Prostate gland (tissue), 2 donors: Measurements from ENCODE around the gene RAB28.

ENCODE experiments used
- POLR2A ChIP-seq: fragments of 450-650 bp; IDR thresholded peaks from one replicate; pipeline ENCODE4 v1.6.1; 2016; ENCODE audit warnings: antibody characterized with exemption, mild to moderate bottlenecking
- TF ChIP-seq, protein P1 (sequence below), 4 experiments: fragments of 200-600 bp in 2 of 4; fragments of 450-650 bp in 2 of 4; sonication (generic) in 2 of 4; IDR thresholded peaks; 1 replicate in 3 of 4; 2 replicates in 1 of 4; pipeline ENCODE4 v1.5.1; 2016 to 2019; ENCODE audit warnings: antibody characterized with exemption in 4 of 4, mild to moderate bottlenecking in 2 of 4, moderate library complexity in 2 of 4

DNA sequence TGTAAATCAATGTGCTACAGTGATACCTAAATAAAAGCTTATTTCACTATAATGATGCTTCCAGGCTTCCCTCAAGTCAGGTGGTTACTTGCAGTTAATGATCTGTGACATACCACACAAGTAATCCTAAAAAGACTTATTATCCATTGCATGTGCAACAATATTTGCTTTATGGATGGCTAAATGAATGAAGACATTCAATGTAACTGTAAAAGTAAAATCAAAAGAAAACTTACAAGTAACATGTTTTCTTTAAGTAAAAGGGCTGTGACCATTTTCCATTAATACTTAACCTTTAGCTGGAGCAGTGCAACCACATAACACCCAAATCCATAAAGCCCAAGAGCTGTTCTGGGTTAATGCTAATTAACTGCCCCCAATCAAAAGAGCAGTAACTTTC lies 42.6 kb downstream of the RAB28 start:
- TF ChIP-seq POLR2A: no peak
- TF ChIP-seq, protein P1, sequence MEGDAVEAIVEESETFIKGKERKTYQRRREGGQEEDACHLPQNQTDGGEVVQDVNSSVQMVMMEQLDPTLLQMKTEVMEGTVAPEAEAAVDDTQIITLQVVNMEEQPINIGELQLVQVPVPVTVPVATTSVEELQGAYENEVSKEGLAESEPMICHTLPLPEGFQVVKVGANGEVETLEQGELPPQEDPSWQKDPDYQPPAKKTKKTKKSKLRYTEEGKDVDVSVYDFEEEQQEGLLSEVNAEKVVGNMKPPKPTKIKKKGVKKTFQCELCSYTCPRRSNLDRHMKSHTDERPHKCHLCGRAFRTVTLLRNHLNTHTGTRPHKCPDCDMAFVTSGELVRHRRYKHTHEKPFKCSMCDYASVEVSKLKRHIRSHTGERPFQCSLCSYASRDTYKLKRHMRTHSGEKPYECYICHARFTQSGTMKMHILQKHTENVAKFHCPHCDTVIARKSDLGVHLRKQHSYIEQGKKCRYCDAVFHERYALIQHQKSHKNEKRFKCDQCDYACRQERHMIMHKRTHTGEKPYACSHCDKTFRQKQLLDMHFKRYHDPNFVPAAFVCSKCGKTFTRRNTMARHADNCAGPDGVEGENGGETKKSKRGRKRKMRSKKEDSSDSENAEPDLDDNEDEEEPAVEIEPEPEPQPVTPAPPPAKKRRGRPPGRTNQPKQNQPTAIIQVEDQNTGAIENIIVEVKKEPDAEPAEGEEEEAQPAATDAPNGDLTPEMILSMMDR (IDR thresholded peaks at IDR 0.05): no peak
